ENCODE measurements around the gene KDM5B.
"Not testable (repeated sequence)": the region's sequence is repeated elsewhere in the genome, so short reads cannot be mapped to it uniquely, and the experiment has no call there.

Gene KDM5B

DNA sequence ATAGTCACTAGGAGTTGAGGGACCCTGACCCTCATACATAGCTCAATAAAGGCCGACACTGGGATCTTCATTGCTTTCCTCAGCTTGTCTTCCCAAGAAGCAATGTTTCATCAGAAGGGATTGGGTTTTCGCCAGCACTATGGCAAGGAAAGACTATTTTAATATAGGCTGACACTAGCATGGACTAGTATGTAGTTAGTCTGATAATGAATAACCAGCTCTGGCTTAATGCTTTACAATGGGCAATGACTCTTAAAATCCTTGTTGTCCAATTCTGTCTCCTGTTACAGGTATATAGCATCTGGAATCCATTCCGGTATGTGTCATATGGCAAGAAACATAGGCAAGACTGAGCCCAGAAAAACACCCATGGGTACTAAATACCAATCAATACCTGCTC lies 82.7 kb downstream of the KDM5B start:
- Histone ChIP-seq H3K27ac (no peak overlapping the region), H3K4me3 (no peak overlapping the region)

DNA sequence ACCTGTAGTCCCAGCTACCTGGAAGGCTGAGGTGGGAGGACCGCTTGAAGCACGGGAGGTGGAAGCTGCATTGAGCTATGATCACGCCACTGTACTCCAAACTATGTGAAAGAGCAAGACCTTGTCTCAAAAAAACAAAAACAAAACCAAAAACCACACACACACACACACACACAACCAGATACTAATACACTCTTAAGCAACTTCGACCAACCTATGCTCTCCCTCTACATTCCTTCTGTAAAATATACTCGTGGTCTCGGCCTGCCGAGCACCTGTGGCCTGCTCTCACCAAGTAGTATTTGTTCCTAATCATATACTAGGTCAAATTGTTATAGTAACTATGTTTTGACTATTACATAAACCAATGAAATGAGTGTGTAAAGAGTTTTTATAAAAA lies 84.5 kb downstream of the KDM5B start:
- H3K27ac ChIP-seq, result no peak overlapping the region
- no peak overlapping the region for H3K4me3 ChIP-seq

DNA sequence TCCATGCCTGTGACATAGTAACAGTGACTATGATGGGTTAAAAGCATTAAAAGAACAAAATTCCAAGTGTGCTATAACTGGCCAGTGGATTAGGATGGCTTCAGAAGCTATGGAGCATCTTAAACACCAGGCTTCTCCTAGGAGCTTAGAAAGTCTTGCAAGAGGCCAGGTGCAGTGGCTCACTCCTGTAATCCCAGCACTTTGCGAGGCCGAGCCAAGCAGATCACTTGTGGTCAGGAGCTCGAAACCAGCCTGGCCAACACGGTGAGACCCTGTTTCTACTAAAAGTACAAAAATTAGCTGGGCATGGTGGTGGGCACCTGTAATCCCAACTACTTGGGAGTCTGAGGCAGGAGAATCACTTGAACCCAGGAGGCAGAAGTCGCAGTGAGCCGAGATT lies 85.2 kb downstream of the KDM5B start:
- H3K4me3 ChIP-seq, H3K27ac ChIP-seq: not testable (repeated sequence)

DNA sequence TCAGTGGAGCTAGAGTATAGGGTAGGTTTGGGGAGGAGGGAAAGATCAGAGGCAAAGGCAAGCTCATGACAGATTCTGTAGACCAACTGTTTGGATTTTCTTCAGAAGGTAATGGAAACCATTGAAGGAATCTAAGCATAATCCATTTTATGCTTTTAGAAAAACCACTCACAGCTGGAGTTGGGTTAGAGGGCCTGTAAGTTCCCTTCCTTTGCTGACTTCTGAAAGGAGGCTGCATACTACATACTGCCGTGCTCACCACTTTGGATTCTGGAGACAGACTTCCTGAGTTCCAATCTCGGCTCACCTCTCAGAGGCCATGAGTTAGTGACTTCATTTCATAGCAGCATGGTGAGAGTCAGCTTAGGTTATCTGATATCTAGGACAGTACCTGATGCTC lies 91.6 kb downstream of the KDM5B start:
- Histone ChIP-seq H3K4me3 (no peak overlapping the region), H3K27ac (no peak overlapping the region)

DNA sequence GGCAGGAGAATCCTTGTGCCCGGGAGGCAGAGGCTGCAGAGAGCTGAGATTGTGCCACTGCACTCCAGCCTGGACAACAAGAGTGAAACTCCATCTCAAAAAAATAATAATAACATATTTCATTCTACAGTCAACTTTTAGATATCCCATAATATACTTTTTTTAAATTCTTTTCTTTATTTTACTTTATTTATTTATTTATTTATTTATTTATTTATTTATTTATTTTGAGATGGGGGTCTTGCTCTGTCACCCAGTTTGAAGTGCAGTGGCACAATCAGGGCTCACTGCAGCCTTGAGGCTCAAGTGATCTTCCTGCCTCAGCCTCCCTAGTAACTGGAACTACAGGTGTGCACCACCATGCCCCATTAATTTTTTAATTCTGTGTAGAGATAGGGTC lies 94.0 kb downstream of the KDM5B start:
- H3K27ac ChIP-seq, result not testable (repeated sequence)

DNA sequence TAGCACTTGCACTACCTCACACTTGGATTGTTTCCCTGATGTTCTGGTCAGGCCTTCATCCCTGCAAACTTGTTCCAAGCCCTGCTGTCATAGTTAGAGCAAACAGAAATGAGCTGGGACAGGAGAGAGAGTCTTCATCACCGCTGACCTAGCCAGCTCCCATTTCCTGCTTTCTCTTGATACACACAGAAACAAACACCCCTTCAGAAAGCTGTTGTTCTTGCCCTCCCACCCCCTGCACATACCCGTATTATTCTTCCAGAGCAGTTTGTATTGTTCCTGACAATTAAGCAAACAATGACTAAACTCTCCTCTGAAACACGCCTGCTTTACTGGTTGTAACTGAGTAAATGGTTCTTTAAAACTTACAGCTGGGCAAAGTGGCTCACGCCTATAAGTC lies 95.1 kb downstream of the KDM5B start:
- no peak overlapping the region for H3K27ac ChIP-seq

More for the DNA sequence above, 94.0 kb downstream of the KDM5B start:
- not testable (repeated sequence) for H3K4me3 ChIP-seq

DNA sequence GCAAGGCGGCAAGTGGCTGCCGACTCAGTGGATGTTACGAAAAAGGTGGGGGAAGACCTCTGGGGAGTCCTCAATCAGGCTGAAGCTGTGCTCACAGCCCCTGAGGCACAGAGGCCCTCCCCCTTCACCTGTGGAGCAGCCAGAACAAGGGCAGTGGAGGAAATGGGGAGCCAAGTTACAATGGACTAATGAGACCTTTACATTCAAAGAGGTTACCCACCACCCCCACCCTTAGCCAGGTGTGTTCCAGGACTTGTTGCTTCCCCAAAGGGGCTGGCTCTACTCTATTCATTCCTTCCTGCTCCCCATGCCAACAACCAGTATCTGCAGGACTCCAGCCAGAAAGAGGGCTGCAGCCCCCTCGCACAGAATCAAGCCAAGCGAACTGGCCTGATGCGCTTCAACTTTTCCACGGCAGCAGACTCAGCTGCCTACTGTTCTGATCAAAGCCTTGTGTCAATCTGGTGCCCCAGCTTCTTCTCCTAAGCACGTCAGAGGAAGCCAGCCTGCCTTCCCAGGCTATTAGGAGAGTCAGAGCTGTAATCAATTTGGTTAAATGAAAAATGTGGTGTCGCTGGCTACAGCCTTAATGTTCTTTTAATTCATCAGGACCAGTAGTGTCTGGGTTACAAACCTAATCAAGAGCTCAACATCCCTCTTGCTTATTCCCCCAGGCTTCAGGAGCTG lies 96.1 kb downstream of the KDM5B start:
- Histone ChIP-seq H3K4me3 (no peak overlapping the region), H3K27ac (no peak overlapping the region)

More for the DNA sequence above, 95.1 kb downstream of the KDM5B start:
- no peak overlapping the region for H3K4me3 ChIP-seq

DNA sequence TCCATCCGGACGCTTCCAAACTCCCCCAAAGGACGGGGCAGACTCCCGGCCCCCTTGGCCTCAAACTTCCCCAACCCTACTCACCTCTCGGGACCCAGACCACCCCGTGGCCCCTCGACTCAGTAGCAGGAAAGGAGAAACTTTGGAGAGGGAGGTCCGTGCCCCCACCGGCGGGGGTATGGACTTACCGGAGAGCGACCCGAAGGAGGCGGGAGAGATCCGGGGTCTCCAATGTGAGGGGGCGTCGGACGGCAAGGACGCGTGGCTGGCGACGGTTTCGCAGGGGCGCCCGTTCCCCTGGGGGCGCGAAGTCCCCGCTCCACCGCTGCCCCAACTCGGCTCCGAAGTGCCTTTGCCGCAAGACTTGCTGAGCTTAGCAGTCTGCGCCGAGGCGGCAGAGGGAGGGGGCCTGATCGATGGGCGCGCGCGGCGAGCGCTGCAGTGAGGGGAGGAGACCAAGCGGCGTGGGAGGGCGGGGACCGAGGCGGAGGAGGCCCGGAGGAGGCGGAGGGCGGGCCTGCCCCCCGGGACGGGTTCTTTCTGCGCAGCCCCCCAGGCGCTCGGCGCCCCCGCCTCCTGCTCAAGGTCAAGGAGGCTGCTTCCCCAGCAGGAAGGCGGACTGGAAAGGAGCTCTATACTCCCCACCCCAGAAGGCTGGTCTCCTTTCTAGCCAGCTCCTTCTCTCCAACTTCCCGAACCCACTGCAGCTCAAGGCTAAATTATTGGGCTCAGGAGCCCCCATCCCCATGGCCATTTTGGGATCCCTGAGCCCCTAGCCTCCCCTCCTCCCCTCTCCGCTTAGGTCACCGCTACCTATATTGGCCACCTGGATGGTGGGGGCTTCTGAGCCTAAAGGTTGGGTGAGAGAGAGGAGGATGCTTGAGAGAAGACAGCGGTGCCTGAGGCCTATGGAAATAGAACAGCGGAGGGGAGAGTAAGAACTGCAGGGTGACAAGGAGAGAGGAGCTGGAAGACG lies 97.9 kb downstream of the KDM5B start, which contains the start of gene SYT2:
TSS of gene SYT2 (minus strand) at position 385 of the 976 bp plus-strand sequence. CDS start 104,682 bp downstream, outside the sequence.
- Histone ChIP-seq H3K27ac (no peak within 1 kb of the TSS), H3K4me3 (peak within 1 kb of the TSS in 6 of 7 experiments; percentile 3 to 27 (median 12))

DNA sequence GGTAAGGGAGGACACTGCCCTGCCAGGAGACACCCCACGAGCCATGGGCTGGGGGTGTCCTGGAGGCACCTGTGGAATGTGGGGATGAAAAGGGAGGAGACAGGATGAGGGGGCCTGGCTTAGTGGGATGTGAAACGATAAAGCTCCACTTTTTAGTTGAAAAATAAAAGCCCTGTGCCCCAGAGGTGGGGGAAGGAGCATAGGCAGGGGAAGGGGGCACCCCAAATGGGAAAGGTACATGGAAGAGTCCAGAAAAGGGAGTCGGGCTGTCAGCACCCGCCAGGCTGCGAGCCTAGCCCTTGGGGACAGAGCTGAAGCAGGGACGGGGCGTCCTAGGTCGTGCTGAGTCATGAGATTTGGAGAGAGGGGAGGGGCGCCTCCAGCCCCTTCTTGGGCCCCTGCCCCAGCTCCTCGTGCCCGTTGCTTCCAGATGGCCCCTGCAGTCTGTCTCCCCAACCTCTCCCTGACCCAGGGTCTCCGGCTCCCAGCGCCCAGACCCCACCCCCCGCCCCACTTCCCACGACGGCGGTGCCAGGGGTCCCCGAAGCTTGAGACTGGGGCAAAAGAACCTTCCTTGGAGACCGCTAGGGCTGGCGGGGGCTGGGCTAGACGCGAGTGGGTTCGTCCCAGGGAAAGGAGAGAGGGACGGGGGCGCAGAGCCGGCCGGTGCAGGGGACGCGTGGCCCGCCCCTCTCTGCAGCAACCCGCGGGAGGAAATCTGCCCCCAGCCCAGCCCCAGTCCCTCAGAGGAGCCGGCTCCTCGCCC lies 98.8 kb downstream of the KDM5B start:
- peak overlapping the region in 2 of 7 experiments; percentile 14 to 22 for H3K4me3 ChIP-seq
- H3K27ac ChIP-seq, result no peak overlapping the region

DNA sequence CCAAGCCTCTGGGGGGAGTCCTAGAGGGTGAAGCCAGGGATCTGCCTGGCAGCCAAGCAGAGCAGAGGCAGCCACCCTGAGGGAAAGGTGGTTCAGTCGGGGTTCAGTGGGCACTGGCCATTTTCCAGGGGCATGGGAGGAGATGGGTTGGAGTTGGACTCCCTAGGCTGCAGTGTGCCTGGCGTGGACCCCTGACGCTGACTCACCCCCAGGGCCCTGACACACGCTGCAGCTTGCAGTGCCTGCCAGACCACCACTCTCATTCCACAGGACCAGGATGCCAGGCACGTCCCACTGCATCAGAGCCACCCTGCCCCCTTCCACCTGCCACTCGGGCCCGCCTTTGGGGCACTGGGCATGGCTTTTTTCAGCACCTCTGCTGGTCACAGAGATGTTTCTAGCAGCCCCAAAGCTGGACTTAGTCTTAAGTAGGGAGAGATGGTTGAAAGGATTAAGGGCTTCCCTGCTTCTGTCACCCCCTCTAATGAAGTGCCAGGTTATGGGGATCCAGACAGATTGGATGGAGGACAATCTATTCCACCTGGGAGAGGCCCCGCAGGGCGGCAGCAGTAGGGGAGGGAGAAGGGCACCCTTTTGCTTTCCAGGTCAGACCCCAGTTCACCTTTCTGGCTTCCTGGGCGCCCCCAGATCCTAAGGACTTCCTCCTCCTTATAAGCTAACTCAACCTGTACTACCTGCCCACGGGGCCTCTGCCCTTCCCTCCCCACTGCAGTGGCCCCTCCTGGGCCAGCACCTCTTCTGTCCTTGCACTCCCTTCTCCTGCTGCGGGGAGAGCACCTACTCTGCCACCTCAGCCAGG lies 99.6 kb downstream of the KDM5B start:
- no peak overlapping the region for H3K27ac ChIP-seq
- H3K4me3 ChIP-seq, result no peak overlapping the region

DNA sequence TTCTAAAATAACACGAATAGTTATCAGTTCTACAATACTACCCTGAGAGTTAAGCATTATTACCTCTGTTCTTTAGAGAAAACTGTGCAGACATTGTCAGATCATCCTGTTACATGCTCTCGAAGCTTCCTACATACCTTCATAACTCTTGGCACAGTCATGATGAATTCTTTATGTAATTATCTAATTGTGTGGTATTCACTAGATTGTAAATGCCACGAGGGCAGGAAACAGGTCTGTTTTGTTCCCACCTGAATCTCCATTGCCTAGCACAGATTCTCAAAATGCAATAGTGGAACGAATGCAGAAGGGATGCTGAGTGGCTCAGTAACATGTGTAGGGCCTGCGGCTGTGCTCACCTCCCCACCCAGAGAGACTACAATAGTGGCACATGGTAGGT lies 101.4 kb downstream of the KDM5B start:
- H3K4me3 ChIP-seq, result no peak overlapping the region
- no peak overlapping the region for H3K27ac ChIP-seq

DNA sequence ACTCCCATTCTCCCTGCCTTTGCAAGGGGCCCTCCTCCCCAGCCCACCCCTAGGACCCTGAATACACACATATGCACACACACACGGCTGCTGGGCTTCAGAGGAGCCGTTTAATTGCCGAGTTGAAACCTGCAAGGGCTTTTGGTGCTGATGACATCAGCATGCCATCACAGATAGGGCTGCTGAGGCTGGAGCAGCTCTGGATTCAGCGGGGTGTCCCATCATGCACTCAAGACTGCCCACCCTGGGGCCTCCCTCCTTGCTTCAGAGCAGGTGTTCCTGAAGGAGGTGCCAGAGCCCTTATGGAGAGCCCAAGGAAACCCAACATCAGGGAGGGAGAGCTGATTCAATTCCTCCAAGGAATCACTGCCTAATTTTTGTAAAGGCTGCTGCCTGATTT lies 103.6 kb downstream of the KDM5B start:
- H3K27ac ChIP-seq, result no peak overlapping the region
- no peak overlapping the region for H3K4me3 ChIP-seq

DNA sequence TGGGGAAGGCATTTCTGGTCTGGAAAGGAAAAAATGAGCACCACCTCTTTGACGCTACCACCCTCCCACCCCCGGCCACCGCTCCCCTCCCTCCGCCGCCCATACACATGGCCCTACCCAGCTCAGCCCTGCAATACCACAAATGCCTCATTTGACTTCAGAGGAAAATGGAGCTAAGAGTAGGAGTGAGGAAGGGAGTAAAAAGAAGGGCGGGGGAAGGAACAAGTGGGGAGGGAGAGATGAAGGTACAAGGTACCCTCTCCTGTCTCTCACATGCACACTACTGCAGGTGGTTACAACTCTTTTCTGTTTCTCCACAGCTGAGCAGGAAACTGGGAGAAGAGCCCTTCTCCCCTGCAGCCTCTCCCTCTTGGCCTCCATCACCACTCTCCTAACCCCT lies 105.0 kb downstream of the KDM5B start:
- Histone ChIP-seq H3K27ac (no peak overlapping the region), H3K4me3 (no peak overlapping the region)

DNA sequence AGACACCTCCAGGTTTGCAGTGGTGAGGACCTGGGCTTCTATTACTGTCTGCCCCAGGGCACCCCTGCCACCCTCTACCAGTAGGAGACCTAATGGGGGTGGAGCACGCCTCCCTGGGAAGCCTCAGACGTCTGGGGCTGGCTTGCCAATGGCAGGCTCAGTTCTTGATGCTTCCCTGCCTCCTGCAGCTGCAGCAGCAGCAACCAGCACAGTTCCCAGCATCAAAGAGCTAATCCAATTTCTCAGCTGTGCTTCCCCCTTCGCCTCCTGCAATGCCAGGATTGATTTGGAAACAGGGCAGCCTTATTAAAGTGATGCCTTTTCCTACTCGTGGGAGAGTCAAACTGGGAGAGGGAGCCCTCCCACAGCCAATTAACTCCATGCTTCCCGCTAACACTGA lies 106.1 kb downstream of the KDM5B start:
- H3K4me3 ChIP-seq, result no peak overlapping the region
- no peak overlapping the region for H3K27ac ChIP-seq

DNA sequence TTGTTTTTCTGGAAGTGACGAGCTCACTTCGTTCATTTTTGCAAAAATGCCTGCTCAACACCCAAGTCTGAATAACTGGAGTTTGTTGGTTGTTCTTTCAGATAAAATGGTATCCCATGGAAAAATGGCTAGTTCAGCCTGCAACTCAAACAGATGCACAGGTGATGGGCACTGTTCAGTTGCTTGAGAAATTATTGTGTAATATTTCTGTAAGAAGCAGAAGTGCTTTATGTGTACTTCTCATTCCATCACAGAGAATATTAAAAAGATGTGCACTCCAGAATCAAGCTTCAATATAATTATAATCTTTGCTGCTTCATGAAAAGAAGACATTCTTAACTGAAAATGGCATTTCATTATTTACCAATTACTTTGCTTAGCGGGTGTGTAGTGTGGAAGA lies 107.0 kb downstream of the KDM5B start:
- Histone ChIP-seq H3K4me3 (no peak overlapping the region), H3K27ac (no peak overlapping the region)

DNA sequence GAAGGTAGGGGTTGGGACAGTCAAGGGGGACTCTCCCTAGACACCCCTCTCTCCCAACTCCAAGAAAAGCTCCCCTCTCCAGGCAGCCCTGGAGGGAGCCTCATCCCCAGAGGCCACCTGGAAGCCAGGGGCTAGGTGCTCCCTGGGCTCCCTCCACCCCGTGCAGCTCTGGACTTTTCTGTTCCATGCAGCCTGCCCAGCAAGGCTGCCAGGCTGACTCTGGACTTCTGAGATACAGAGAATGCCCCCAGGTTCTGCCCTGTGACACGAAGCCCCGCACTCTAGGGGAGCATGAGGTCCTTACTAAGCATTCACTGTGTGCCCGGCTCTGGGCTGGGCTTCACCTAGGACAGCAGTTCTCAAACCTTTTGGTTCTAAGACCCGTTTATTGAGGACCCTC lies 108.2 kb downstream of the KDM5B start:
- no peak overlapping the region for H3K27ac ChIP-seq
- H3K4me3 ChIP-seq, result no peak overlapping the region

DNA sequence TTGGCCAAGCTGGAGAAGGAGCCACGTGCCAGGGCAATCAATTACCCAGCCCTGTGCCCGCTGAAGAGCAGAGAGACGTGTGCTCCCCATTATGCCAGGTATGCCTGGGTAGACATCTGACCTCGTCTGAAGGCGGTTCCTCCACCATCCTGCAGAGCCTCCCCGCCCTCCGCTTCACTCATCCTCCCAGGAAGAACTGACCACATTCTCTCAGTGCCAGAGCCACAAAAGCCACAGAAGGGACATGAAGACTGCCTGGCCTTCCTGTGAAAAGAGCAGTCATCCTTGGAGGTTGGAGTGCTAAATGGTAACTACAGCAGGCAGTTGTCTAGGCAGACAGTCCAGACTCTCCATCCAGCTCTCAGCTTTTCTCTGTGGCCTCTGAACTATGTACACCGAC lies 109.9 kb downstream of the KDM5B start:
- H3K27ac ChIP-seq, result no peak overlapping the region
- H3K4me3 ChIP-seq, result no peak overlapping the region

DNA sequence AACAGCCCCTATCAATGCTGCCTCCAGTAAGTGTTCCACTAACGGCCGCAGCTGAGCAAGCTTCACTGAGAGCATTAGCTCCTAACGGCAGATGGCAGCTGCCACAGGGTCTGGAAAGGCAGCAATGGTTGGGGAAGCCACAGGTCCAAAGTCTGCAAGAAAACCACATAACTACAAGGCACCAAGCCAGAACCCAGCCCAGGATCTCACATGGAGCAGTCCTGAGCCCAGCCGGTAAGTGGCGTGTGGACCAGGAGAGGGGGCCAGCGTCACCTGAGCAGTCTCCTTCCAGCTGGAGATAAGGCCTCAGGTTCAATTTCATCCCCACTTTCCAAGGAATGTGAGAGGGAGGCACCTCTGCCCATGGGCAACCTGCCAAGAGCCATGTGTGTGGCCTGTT lies 111.2 kb downstream of the KDM5B start:
- no peak overlapping the region for H3K27ac ChIP-seq
- H3K4me3 ChIP-seq, result no peak overlapping the region

DNA sequence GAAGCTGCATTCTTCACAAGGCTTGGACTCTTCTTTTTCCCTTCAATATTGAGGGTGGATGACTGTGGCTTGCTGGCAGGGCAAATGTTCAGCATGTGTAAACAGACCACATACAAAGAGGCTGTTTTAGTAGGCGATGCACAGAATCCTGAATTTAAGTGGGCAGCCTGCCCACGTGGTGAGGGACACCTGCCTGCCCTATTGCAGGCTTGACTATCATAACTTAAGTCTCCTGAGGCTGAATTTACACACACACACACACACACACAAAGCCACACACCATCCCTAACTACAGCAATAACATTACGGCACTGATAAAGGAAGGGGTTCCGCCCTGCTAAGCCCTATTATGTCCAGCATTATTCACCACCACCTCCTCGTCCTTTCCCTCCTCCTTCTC lies 113.9 kb downstream of the KDM5B start:
- H3K27ac ChIP-seq, result no peak overlapping the region
- no peak overlapping the region for H3K4me3 ChIP-seq
